Panc1 (cell line): ENCODE data around the gene HOXA7. TPM values are rescaled to one million over a fixed set of nuclear protein-coding genes. Genes with fewer than 3 reads are reported as not detected.

ENCODE experiments used
- ATAC-seq: fragments of 200-7000 bp; cut with Tn5 transposase; 2 replicates; pipeline ENCODE4 v1.9.1; 2020; ENCODE audit warnings: mild to moderate bottlenecking, moderate library complexity
- BruUV-seq: library from RNA; stranded (reverse); fragments of 400-500 nt; replicated peaks from 2 replicates; lab custom pipeline; 2021; lab: Mats Ljungman, UMichigan
- CTCF ChIA-PET: fragments of 300-600 bp; sonication (Branson Sonifier 250); formaldehyde crosslinking; loops from one replicate; lab custom pipeline; 2022; ENCODE audit warnings: antibody characterized with exemption; lab: Charles Lee
- POLR2A ChIA-PET: fragments of 300-600 bp; sonication (Branson Sonifier 250); formaldehyde crosslinking; loops from one replicate; lab custom pipeline; 2022; ENCODE audit warnings: antibody characterized with exemption; lab: Charles Lee
- DNase-seq: peaks from one replicate; pipeline ENCODE4 v3.0.0-alpha.2; 2010; ENCODE audit warnings: low read depth, low spot score
- H3K27ac ChIP-seq: 2 replicates; pipeline ENCODE4 v1.5.1; 2011; ENCODE audit warnings: mild to moderate bottlenecking, low read length, inconsistent platforms
- H3K27me3 ChIP-seq: fragments of 200-500 bp; sonication (Bioruptor generic); 2 replicates; pipeline ENCODE4 v1.6.0; 2014; ENCODE audit warnings: low read length, inconsistent platforms; ENCODE audit not compliant: control insufficient read depth, insufficient read depth
- H3K36me3 ChIP-seq: fragments of 200-500 bp; sonication (Bioruptor generic); 2 replicates; pipeline ENCODE4 v1.5.1; 2014; ENCODE audit warnings: inconsistent platforms, mild to moderate bottlenecking, low read length, moderate library complexity; ENCODE audit not compliant: control insufficient read depth, insufficient read depth
- H3K4me1 ChIP-seq: 2 replicates; pipeline ENCODE4 v1.5.1; 2011; ENCODE audit warnings: inconsistent platforms, mild to moderate bottlenecking, low read length, moderate library complexity; ENCODE audit not compliant: control insufficient read depth, insufficient read depth
- H3K4me3 ChIP-seq, 2 experiments: 2 replicates each; pipeline ENCODE4 v1.5.1; 2011 to 2012; ENCODE audit warnings: low read depth in 2 of 2, low read length in 2 of 2, mild to moderate bottlenecking in 2 of 2, inconsistent platforms in 1 of 2, moderate library complexity in 1 of 2
- H3K9me3 ChIP-seq: fragments of 200-500 bp; sonication (Bioruptor generic); 2 replicates; pipeline ENCODE4 v1.5.1; 2014; ENCODE audit warnings: low read depth, mild to moderate bottlenecking, inconsistent platforms, low read length, moderate library complexity; ENCODE audit not compliant: control insufficient read depth, insufficient read depth
- POLR2AphosphoS5 ChIP-seq: IDR thresholded peaks from 2 replicates; pipeline ENCODE4 v1.6.1; 2012; ENCODE audit warnings: mild to moderate bottlenecking, low read depth, low read length, moderate library complexity
- SIN3A ChIP-seq: IDR thresholded peaks from 2 replicates; pipeline ENCODE4 v1.6.1; 2012; ENCODE audit warnings: low read depth, mild to moderate bottlenecking, low read length, moderate library complexity, borderline replicate concordance; ENCODE audit not compliant: insufficient read depth
- TCF7L2 ChIP-seq: IDR thresholded peaks from 2 replicates; pipeline ENCODE4 v1.6.1; 2011; ENCODE audit warnings: mild to moderate bottlenecking, low read depth, low read length, inconsistent platforms
- in situ Hi-C: cut with HindIII; loops from 2 replicates; pipeline ENCODE4 v1.10.0; 2016; ENCODE audit warnings: low sequenced_read_pairs, low pct_unique_long_range_greater_than_20kb
- intact Hi-C: fragments of 100-400 bp; cut with micrococcal nuclease; formaldehyde crosslinking; loops from one replicate; pipeline ENCODE4 v1.10.0; 2022; ENCODE audit not compliant: unreplicated experiment
- total RNA-seq: library from RNA; stranded (reverse); gene quantifications from one replicate; pipeline ENCODE4 v1.2.1, GENCODE V29; 2021; ENCODE audit not compliant: unreplicated experiment
- TF ChIP-seq, protein P1 (sequence below): fragments of 450-650 bp; IDR thresholded peaks from 2 replicates; pipeline ENCODE4 v1.5.1; 2017; ENCODE audit warnings: mild to moderate bottlenecking
- TF ChIP-seq, protein P2 (sequence below), 2 experiments: IDR thresholded peaks; 2 replicates each; pipeline ENCODE4 v1.6.1; 2011 to 2012; ENCODE audit warnings: low read depth in 2 of 2, control low read depth in 1 of 2, low read length in 1 of 2, mild to moderate bottlenecking in 1 of 2, moderate library complexity in 1 of 2; ENCODE audit not compliant: insufficient read depth in 1 of 2

Gene HOXA7
- total RNA-seq, 1 experiment from 2014 or later: not detected

DNA sequence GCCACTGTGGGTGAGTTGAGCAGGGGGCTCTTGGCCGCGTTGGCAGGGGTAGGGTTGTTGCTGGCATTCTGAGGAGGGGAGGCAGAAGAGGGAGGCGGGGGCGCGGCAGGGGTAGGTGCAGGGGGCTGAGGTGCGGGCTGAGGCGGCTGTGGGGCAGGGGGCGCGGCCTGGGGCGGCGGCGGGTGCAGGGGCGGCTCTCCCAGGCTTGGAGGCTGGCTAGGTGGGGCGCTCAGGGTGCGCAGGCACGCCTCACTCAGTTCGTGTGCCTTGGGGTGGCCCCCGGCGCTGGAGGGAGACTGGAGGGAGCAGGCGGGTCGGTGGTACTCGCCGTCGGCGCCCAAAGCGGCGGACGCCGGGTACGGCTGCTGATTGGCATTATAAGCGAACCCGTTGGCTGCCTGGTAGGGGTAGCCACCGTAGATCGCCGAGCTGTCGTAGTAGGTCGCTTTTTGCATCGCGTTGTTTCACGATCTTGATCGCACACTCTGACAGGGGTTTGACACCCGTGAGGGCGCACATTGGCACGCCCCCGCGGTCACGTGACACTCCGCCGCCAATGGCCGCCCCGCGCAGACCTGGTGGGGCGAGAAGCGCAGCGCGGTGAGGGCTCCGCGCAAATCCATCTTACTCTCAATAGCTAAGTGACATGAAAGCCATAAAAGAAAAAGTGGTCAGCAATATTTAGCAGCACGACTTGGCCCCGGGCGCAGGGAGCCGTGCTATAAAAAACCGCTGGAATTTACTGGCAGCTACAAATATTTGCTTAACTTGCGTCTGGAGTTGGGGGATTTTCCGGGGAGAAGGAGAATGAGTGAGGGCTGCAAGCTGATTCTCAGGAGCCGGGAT is 46.1 kb downstream of the HOXA7 start:
- Histone ChIP-seq H3K27me3 (no peaks in the 10 kb centered on the region), H3K4me1 (peaks cover 49% of the 10 kb centered on the region), H3K36me3 (0 out of 2 replicates have a peak, but pooled peaks cover 2% of the 10 kb centered on the region), H3K27ac (peak overlapping the region; percentile 100), H3K4me3 (peak overlapping the region; percentile 77 to 92), H3K9me3 (no peaks in the 10 kb centered on the region)
- peak; percentile 43 for ATAC-seq
- in situ Hi-C loops (no loop called here), intact Hi-C loops (no loop called here)
- ChIA-PET POLR2A (interaction anchor here (0.6 to 0.8 kb wide), 4 partner anchors 10 to 532 kb away, joined by 3 to 4 read pairs (median 3); no protein-coding TSS in a partner anchor), CTCF (interaction anchor here (0.5 to 1.4 kb wide), 3 partner anchors 12 to 247 kb away, joined by 3 to 10 read pairs (median 5); no protein-coding TSS in a partner anchor)
- peak; percentile 89 for TF ChIP-seq TCF7L2
- TF ChIP-seq, protein P1, sequence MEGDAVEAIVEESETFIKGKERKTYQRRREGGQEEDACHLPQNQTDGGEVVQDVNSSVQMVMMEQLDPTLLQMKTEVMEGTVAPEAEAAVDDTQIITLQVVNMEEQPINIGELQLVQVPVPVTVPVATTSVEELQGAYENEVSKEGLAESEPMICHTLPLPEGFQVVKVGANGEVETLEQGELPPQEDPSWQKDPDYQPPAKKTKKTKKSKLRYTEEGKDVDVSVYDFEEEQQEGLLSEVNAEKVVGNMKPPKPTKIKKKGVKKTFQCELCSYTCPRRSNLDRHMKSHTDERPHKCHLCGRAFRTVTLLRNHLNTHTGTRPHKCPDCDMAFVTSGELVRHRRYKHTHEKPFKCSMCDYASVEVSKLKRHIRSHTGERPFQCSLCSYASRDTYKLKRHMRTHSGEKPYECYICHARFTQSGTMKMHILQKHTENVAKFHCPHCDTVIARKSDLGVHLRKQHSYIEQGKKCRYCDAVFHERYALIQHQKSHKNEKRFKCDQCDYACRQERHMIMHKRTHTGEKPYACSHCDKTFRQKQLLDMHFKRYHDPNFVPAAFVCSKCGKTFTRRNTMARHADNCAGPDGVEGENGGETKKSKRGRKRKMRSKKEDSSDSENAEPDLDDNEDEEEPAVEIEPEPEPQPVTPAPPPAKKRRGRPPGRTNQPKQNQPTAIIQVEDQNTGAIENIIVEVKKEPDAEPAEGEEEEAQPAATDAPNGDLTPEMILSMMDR: no peak
- peak; percentile 90; the same call in 1 of the 2 replicates for TF ChIP-seq POLR2AphosphoS5
- TF ChIP-seq, protein P2, sequence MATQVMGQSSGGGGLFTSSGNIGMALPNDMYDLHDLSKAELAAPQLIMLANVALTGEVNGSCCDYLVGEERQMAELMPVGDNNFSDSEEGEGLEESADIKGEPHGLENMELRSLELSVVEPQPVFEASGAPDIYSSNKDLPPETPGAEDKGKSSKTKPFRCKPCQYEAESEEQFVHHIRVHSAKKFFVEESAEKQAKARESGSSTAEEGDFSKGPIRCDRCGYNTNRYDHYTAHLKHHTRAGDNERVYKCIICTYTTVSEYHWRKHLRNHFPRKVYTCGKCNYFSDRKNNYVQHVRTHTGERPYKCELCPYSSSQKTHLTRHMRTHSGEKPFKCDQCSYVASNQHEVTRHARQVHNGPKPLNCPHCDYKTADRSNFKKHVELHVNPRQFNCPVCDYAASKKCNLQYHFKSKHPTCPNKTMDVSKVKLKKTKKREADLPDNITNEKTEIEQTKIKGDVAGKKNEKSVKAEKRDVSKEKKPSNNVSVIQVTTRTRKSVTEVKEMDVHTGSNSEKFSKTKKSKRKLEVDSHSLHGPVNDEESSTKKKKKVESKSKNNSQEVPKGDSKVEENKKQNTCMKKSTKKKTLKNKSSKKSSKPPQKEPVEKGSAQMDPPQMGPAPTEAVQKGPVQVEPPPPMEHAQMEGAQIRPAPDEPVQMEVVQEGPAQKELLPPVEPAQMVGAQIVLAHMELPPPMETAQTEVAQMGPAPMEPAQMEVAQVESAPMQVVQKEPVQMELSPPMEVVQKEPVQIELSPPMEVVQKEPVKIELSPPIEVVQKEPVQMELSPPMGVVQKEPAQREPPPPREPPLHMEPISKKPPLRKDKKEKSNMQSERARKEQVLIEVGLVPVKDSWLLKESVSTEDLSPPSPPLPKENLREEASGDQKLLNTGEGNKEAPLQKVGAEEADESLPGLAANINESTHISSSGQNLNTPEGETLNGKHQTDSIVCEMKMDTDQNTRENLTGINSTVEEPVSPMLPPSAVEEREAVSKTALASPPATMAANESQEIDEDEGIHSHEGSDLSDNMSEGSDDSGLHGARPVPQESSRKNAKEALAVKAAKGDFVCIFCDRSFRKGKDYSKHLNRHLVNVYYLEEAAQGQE (IDR thresholded peaks at IDR 0.05; ENCODE audit: insufficient read depth in 1 of 2, low read depth in 2 of 2, low read length in 1 of 2): no peak
- peak; percentile 92 for TF ChIP-seq SIN3A
- DNase-seq: no peak
- no TSS peak for BruUV-seq

DNA sequence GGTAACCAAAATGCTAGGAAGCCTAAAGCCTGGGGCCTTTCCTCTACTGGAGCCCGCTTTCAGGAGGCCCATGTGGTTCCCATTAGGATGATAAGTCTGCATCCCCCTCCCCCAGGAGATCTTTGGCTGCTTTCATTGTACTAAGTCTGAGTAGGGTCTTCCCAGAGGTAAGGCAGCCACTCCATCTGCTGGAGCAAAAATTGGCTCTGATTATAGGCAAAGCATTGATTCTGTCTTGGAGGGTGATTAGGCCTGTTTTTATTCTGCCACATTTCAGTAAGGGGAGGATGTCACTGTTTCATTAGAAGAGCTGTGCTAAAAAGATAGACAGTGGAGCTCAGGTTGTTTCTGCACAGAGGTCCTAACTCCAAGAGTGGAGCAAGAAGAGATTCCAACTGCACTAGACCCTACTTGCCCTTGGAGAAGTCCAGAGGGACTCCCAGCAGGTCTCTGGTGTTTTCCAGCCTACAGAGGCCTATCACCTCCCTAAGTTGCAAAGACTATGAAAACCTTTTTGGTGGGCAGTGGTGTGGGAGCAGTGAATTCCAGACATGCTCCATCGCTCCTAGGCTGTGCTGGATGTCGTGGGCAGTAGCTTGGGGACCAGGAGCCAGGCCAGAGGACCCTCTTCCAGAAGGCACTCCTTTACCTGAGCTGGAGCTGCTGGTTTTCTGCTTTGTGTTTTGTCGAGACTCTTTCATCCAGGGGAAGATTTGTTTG is 46.8 kb downstream of the HOXA7 start:
- H3K4me1 ChIP-seq: peaks cover 57% of the 10 kb centered on the region
- ChIA-PET POLR2A (no interaction called here), CTCF (interaction anchor here (1.4 kb wide), 1 partner anchor 11 kb away, joined by 5 read pairs; no protein-coding TSS in a partner anchor)
- no TSS peak for BruUV-seq
- DNase-seq: no peak
- H3K4me3 ChIP-seq: no peak overlapping the region
- TF ChIP-seq, protein P2 (IDR thresholded peaks at IDR 0.05; ENCODE audit: insufficient read depth in 1 of 2, low read depth in 2 of 2, low read length in 1 of 2): no peak
- no peak for TF ChIP-seq TCF7L2
- no peak for TF ChIP-seq SIN3A
- TF ChIP-seq POLR2AphosphoS5: no peak; the same call in 1 of the 2 replicates
- TF ChIP-seq, protein P1: no peak
- intact Hi-C loops: no loop called here
- no peaks in the 10 kb centered on the region for H3K27me3 ChIP-seq
- no peaks in the 10 kb centered on the region for H3K9me3 ChIP-seq
- in situ Hi-C loops: no loop called here
- no peak for ATAC-seq
- 0 out of 2 replicates have a peak, but pooled peaks cover 2% of the 10 kb centered on the region for H3K36me3 ChIP-seq
- peak overlapping the region; percentile 90 for H3K27ac ChIP-seq
